CD1c-positive myeloid dendritic cell (primary cell): ENCODE data around the gene MYO16.
A peak's percentile ranks its signal among the peaks of the same experiment; 100 is the strongest.
"Not testable (repeated sequence)": the region's sequence is repeated elsewhere in the genome, so short reads cannot be mapped to it uniquely, and the experiment has no call there.

Source experiments
- DNase-seq: peaks from one replicate; pipeline ENCODE4 v3.0.0-alpha.2; 2016; ENCODE audit errors: extremely low spot score

The MYO16 gene

DNA sequence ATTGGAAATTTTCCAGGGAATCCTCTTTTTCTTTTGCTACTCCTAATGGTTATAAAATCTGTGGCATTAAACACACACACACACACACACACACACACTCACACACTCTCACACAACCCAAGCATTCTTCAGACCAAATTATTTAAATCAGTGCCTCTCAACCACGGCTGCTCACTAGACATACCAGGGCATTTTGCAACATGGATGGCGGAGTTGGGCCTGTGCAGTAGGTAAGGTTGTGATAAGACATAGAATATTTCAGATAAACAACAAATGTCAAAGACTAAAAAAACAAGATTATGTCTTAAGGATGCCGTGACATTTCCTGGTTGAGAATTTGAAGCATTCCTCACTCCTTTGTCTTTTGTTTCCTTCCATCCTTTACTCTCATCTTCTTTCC, 443.1 kb downstream of the MYO16 start:
- DNase-seq, result no peak

- no peak for DNase-seq
These were observed 445.0 kb downstream of the MYO16 start for GRCh38 chr13:109074436-109074835.

DNA sequence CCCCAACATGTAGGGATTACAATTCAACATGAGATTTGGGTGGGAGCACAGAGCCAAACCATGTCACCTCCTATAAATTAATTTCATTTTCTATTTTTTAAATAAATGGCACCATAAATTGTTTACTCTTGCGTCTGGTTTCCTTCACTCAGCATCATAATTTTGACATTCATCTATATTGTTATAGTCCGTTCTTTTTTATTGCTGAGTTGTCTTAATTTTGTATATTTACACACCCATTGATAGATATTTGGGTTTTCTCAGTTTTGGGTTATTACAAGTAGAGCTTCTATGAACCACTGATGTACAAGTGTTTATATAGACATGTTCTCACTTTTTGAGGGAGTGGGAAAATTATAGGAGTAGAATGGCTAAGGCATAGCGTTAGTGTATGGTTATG, 445.4 kb downstream of the MYO16 start:
- no peak for DNase-seq

DNA sequence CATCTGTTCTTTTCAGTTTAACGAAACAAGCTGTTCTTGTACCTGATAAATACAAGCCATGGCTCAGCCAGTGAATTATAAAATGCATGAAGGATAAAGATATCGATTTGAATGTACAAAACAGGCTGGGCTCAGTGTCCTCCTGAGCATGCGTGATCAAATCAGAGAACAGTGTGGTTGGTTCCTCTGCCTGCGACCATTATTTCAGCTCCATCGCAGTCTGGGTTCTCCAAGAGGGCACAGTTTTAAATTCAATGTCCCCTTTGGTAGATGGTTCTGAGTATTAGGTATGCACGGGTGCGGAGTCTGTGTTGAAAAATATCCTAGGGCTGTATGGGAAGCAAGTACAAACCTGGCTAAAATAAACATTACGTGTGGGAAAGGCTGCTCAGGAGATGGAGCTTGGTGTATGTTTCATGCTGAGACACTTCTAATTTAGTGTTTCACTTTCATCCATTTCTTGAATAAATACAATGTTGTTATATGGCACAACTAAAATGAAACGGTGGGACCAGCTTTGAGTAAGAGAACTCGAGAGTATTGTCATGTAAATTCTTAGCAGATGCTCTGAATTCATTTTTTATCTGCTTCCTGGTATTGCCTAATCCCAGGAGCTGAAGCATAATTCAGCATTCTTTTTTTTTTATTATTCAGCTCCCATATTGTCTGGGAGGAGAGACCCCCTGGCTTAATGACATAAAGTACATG, 458.7 kb downstream of the MYO16 start:
- DNase-seq, result no peak

- no peak for DNase-seq
These were observed 459.2 kb downstream of the MYO16 start for GRCh38 chr13:109088624-109088917.

- DNase-seq, result no peak
These were observed 461.4 kb downstream of the MYO16 start for GRCh38 chr13:109090796-109091195.

GRCh38 chr13:109091249-109091648, 461.8 kb downstream of the MYO16 start:
- DNase-seq, result no peak

DNA sequence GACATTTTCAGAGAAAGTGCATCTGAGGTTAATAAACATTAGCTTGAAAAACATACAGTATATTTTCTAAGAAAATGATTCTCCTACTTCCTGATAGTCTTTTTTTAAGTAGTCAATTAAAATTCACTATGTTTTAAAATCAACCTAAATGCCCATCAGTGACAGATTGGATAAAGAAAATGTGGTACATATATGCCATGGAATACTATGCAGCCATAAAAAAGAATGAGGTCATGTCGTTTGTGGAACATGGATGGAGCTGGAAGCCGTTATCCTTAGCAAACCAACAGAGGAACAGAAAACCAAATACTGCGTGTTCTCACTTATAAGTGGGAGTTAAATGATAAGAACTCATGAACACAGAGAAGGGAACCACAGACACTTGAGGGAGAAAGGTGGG, 462.8 kb downstream of the MYO16 start:
- not testable (repeated sequence) for DNase-seq

DNA sequence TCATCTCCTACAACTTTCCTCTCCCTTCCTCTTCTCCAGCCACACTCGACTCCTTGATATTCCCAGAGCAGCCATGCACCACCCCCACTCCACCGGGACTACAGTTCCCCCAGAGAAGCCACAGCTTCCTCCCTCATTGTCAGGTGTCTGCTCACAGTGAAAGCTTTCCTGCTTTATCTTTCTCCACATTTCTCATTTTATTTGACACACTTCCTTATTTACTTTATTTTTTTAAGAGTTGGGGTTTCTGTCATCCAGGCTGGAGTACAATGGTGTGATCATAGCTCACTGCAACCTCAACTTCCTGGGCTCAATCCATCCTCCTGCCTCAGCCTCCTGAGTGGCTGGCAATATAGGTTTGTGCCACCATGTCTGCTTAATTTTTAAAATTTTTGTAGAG, 464.6 kb downstream of the MYO16 start:
- DNase-seq, result no peak

DNA sequence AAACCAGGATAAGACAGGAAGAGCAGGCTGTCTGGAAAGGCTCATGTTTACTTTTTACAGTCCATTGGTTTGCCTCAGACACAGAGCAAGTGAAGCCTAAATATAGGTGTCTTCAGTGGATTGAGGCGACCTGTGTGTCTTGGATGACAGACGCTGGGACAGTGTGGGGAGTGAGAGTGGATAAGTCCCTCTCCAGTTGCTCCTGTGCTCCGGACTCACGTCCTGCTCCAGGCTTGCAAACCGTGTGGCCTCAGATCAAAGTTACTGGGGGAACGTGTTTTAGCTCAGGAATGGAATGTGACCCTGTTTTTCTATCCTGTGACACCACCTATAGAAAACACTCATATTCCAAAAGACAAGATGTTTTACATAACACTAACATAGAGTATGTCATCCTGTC, 465.7 kb downstream of the MYO16 start:
- DNase-seq, result no peak

DNA sequence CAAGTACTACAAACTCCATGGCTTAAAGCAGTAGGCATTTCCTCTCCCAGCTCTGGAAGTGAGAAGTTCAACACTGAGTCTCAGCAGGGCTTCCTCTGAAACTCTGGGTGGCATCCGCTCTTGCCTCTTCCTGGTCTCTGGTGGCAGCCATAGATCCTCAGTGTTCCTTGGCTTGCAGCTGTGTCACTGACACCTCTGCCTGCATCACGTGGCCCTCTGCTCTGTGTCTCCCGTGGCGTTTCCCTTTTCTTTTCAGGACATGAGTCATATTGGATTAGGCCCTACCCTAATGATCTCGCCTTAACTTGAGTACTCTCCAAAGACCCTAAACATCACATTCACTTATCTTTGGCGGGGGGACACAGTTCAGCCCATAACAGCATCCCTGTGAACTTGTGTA, 466.7 kb downstream of the MYO16 start:
- DNase-seq, result peak; percentile 12

GRCh38 chr13:109100705-109101304, 471.4 kb downstream of the MYO16 start:
- no peak for DNase-seq

DNA sequence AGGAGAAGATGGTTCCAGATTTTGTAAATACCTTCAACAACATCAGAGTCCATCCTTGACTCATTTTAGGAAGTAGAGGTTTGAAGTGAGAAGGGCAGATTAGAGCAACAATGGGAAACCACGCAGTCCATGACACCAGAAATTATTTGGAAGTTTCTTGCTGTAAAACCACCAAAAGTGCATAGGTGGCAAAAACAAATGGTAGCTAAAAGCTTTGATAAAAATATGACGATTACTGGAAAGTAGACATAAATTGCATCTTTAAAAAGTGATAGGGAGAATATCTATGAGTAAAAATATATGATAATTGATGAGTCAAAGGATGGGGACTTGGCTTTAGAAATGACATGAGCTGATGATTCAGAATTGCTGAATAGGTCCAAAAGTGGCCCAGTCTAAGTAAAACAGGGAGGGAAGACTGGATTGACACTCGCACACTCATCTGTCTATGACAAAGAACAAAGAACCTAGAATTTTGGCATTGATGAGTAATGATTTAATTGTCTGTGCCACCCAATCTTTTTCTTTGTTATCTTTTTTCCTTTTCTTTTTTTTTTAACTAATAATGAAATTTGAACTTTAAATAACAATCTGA, 472.2 kb downstream of the MYO16 start:
- no peak for DNase-seq

DNA sequence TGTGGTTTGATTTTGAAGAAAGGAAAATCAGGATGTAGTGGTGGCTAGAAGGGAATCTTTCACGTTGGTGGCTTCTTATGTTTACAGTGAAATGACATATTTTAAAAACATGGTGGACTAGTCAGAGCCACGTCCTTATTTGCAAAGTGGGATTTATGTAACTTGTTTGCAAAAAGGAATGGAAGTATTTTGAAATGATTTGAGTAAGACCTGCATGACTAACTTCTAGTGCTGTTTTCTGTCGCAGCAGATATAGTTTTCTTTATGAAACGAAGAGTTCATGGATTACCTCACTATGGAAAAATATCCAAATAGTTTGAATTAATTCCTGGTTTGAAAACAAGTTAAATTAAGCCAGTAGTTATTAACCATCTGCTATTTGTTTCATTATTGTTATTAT, 476.5 kb downstream of the MYO16 start:
- no peak for DNase-seq

- no peak for DNase-seq
These were observed 480.7 kb downstream of the MYO16 start for GRCh38 chr13:109110159-109110558.

GRCh38 chr13:109111141-109111540, 481.7 kb downstream of the MYO16 start:
- no peak for DNase-seq

GRCh38 chr13:109113427-109113826, 484.0 kb downstream of the MYO16 start:
- DNase-seq, result no peak

GRCh38 chr13:109114162-109114561, 484.8 kb downstream of the MYO16 start:
- DNase-seq, result no peak

GRCh38 chr13:109114991-109115390, 485.6 kb downstream of the MYO16 start:
- no peak for DNase-seq

GRCh38 chr13:109118521-109118920, 489.1 kb downstream of the MYO16 start:
- DNase-seq, result no peak

GRCh38 chr13:109119896-109120295, 490.5 kb downstream of the MYO16 start:
- DNase-seq, result no peak

GRCh38 chr13:109121826-109122225, 492.4 kb downstream of the MYO16 start:
- DNase-seq, result no peak

GRCh38 chr13:109123971-109124370, 494.6 kb downstream of the MYO16 start:
- DNase-seq, result no peak

DNA sequence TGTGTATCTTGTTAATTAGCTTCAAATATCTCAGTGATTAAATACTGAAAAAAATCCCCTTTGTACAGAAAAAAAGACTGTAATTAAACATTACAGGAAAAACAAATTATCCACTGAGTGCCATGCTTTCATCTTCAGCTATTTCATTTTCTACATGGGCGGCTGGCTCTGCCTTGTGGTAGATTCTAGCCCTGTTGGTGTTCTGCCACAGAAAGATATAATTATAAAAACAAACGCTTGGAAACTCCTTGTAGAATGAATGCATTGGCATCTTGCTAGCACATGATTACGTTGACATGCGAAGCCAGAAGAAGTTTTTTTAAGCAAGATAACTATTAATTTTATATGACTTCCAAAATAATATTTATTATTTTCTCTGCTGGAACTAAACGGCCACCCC, 496.8 kb downstream of the MYO16 start:
- DNase-seq, result no peak
